GM10266 (cell line): ENCODE measurements around the gene ITPRIPL2.

Experiments used
- DNase-seq: peaks from one replicate; pipeline ENCODE4 v3.0.0; 2012; ENCODE audit errors: extremely low spot score
- TF ChIP-seq, protein P1 (sequence below): IDR thresholded peaks from 2 replicates; pipeline ENCODE4 v1.5.1; 2012; ENCODE audit warnings: mild to moderate bottlenecking, low read depth; ENCODE audit not compliant: control insufficient read depth, insufficient read depth; ENCODE audit errors: missing control alignments

ITPRIPL2 gene

DNA sequence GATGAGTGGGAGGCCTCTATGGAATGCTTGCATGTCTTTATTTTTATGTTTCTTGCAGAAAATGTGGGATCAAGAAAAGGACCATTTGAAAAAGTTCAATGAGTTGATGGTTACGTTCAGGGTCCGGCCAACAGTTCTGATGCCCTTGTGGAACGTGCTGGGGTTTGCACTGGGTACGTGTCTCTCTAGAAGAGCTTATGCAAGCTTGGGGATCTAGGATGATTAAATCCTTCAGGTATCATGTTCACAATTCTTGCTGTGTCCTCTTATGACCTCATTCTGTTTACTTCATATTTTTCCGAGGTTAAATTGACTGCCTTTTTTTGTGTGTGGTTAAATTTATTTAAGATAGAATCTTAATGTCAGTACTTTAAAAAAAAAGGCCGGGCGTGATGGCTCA is 39.9 kb upstream of the ITPRIPL2 start:
- TF ChIP-seq, protein P1, sequence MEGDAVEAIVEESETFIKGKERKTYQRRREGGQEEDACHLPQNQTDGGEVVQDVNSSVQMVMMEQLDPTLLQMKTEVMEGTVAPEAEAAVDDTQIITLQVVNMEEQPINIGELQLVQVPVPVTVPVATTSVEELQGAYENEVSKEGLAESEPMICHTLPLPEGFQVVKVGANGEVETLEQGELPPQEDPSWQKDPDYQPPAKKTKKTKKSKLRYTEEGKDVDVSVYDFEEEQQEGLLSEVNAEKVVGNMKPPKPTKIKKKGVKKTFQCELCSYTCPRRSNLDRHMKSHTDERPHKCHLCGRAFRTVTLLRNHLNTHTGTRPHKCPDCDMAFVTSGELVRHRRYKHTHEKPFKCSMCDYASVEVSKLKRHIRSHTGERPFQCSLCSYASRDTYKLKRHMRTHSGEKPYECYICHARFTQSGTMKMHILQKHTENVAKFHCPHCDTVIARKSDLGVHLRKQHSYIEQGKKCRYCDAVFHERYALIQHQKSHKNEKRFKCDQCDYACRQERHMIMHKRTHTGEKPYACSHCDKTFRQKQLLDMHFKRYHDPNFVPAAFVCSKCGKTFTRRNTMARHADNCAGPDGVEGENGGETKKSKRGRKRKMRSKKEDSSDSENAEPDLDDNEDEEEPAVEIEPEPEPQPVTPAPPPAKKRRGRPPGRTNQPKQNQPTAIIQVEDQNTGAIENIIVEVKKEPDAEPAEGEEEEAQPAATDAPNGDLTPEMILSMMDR, result no peak
- no peak for DNase-seq

DNA sequence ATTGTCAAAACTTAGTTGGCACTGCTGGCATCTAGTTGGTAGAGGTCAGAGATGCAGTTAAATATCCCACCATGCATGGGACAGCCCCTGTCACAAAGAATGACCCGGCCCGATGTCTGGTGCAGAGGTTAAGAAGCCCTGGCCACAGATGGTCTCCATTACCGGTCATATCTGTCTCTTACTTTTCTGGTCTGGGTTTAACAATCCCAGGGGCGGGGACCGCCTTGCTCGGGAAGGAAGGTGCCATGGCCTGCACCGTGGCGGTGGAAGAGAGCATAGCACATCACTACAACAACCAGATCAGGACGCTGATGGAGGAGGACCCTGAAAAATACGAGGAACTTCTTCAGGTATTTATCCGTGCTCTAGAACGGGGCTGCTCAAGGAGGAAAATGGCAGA is 38.3 kb upstream of the ITPRIPL2 start:
- TF ChIP-seq, protein P1, result no peak

DNA sequence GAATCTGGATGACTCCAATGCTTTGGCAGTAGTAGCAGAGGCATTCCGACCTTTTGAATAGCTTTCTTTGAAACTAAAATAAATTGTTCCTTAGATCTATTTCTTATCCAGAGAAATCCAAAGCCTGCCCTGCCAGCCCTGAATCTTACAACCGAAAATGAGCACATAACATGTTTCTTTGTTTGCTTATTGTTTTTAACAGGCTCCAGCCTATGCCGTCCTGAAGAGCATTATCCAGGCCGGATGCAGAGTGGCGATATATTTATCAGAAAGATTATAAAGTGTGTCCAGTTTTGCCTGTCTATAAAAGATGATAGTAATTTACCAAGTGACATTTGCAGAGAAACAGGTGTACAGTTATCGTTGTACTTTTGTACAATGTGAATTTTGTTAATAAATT is 35.9 kb upstream of the ITPRIPL2 start:
- TF ChIP-seq, protein P1, result no peak
- DNase-seq, result no peak

More for the DNA sequence above, 38.3 kb upstream of the ITPRIPL2 start:
- no peak for DNase-seq

DNA sequence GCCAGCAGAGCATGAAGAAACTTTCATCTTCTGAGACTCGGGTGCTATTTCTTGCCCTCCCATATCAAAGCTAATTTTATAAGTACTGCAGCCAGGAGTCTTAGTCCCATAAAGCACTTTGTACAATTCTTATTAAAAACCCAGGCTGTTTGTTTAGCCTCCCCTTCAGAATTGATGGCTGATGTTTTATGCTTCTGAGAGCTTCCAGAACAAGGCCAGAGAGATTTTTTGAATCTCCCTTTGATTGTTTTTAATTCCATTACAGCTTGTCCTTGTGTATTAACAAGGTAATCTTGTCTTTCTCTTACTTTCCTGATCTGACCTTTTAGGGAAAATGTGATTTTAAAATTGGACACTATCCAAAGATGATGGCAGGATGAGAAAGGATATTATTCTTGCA is 30.1 kb upstream of the ITPRIPL2 start:
- DNase-seq, result no peak
- TF ChIP-seq, protein P1, result no peak

DNA sequence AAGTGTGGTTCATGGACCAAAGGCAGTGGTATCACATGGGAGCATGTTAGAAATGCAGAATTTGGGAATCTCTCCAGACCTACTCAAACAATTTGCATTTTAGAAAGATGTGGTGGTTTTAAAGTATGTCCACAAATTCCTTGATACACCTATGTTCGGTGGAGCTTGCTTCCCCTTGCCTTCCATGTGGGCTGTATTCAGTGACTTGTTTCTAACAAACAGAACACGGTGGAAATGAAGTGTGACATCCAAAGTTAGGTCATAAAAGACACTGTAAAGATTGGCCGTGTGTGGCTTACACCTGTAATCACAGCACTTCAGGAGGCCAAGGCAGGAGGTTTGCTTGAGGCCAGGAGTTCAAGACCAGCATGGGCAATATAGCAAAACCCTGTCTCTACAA is 29.6 kb upstream of the ITPRIPL2 start:
- TF ChIP-seq, protein P1, result no peak
- no peak for DNase-seq

DNA sequence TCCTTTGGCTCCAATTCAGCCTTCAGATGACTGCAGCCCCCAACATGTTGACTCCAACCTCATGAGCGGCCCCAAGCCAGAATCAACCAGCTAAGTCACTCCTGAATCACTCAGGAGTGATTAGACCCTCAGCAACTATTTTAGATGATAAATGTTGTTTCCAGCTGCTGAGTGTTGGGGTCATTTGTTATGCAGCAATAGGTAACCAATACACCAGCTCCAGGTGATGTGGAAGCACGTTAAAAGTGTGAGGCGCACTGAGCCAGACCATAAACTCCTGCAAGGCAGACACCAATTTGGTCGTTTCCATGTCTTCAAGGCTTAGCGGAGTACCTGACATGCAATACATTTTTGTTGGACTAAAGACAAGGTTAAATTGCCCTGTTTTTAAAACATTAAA is 28.9 kb upstream of the ITPRIPL2 start:
- TF ChIP-seq, protein P1, result no peak
- no peak for DNase-seq

DNA sequence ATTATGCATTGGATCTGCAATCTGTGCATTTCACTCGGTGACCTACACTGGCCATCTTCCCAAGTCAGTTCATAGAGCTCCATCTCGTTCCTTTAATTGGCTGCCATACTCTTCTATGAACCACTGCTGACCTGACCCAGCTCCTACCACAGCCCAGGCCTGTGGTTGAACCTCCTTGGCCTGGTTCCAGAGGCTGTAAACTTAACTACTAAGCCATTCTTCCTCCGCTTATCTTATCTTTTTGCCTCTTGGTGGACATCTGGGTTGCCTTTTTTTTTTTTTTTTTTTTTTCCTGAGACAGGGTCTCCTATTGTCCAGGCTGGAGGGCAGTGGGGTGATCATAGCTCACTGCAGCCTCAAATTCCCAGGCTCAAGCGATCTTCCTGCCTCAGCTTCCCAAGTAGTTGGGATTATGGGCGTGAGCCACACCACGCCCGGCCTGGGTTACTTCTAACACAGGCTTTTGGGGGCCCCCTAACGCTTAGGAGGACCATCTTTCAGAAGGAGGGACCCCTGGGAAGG is 28.0 kb upstream of the ITPRIPL2 start:
- DNase-seq, result no peak
- TF ChIP-seq, protein P1, result no peak
